GM21515 (cell line): ENCODE results near the gene CES4A.
"Not testable (repeated sequence)": the region's sequence is repeated elsewhere in the genome, so short reads cannot be mapped to it uniquely, and the experiment has no call there.

Source experiments
- ATAC-seq: cut with Tn5 transposase; IDR thresholded peaks from one replicate; pipeline ENCODE4 v1.9.1; 2021; ENCODE audit not compliant: unreplicated experiment

CES4A gene

GRCh38 chr16:67041520-67041919 is 53.1 kb downstream of the CES4A start:
- not testable (repeated sequence) for ATAC-seq

- ATAC-seq: no peak
Measured at GRCh38 chr16:67043420-67043819, 55.0 kb downstream of the CES4A start.

- no peak for ATAC-seq
Measured at GRCh38 chr16:67050796-67051195, 62.4 kb downstream of the CES4A start.

- no peak for ATAC-seq
Measured at GRCh38 chr16:67052399-67052798, 64.0 kb downstream of the CES4A start.

- ATAC-seq: no peak
Measured at GRCh38 chr16:67053767-67054334, 65.5 kb downstream of the CES4A start.

- ATAC-seq: no peak
Measured at GRCh38 chr16:67054901-67055300, 66.5 kb downstream of the CES4A start.

- no peak for ATAC-seq
Measured at GRCh38 chr16:67055712-67056487, 67.5 kb downstream of the CES4A start.
